GM23338 (cell line): ENCODE data around the gene TMC1. TPM values are rescaled to one million over a fixed set of nuclear protein-coding genes. Genes with fewer than 3 reads are reported as not detected.

Experiments
- ATAC-seq: fragments of 200-7000 bp; cut with Tn5 transposase; 3 replicates; pipeline ENCODE4 v1.9.1; 2020
- DNase-seq: peaks from one replicate; pipeline ENCODE4 v3.0.0-alpha.2; 2015; ENCODE audit warnings: low spot score
- H2AFZ ChIP-seq: fragments of 200-600 bp; sonication (generic); 2 replicates; pipeline ENCODE4 v1.8.0; 2016; ENCODE audit warnings: antibody characterized with exemption, mild to moderate bottlenecking, moderate library complexity
- H3F3A ChIP-seq: fragments of 200-600 bp; sonication (generic); replicated peaks from 2 replicates; pipeline ENCODE4 v1.8.0; 2017; ENCODE audit warnings: antibody characterized with exemption, mixed run types, low read depth
- H3K27ac ChIP-seq: fragments of 200-600 bp; sonication (generic); 2 replicates; pipeline ENCODE4 v1.6.1; 2016; ENCODE audit warnings: low read depth
- H3K27me3 ChIP-seq: fragments of 200-600 bp; sonication (generic); 2 replicates; pipeline ENCODE4 v1.8.0; 2016; ENCODE audit warnings: mild to moderate bottlenecking, mixed run types, moderate library complexity; ENCODE audit not compliant: insufficient read depth
- H3K36me3 ChIP-seq: fragments of 200-600 bp; sonication (generic); 2 replicates; pipeline ENCODE4 v1.8.0; 2016; ENCODE audit warnings: mild to moderate bottlenecking; ENCODE audit not compliant: insufficient read depth
- H3K4me1 ChIP-seq: fragments of 200-600 bp; sonication (generic); 2 replicates; pipeline ENCODE4 v1.8.0; 2016; ENCODE audit warnings: mild to moderate bottlenecking, moderate library complexity; ENCODE audit not compliant: insufficient read depth
- H3K4me2 ChIP-seq: fragments of 200-600 bp; sonication (generic); 2 replicates; pipeline ENCODE4 v1.7.1; 2017; ENCODE audit warnings: mixed run types
- H3K4me3 ChIP-seq: fragments of 200-600 bp; sonication (generic); 2 replicates; pipeline ENCODE4 v1.6.1; 2016; ENCODE audit warnings: mixed run types
- H3K79me2 ChIP-seq: fragments of 200-600 bp; sonication (generic); replicated peaks from 2 replicates; pipeline ENCODE4 v1.8.0; 2017; ENCODE audit warnings: mild to moderate bottlenecking; ENCODE audit not compliant: insufficient read depth
- H3K9me2 ChIP-seq: fragments of 200-600 bp; sonication (generic); 2 replicates; pipeline ENCODE4 v1.8.0; 2017; ENCODE audit not compliant: insufficient read depth
- H4K20me1 ChIP-seq: fragments of 200-600 bp; sonication (generic); replicated peaks from 2 replicates; pipeline ENCODE4 v1.8.0; 2017; ENCODE audit warnings: mild to moderate bottlenecking; ENCODE audit not compliant: insufficient read depth
- H3K27ac Mint-ChIP-seq: 2 replicates; pipeline ENCODE4 v1.8.0; 2020; ENCODE audit warnings: inconsistent platforms, mild to moderate bottlenecking, moderate library complexity, mixed read lengths
- H3K27me3 Mint-ChIP-seq: 3 replicates; pipeline ENCODE4 v1.8.0; 2022; ENCODE audit warnings: low read depth, mild to moderate bottlenecking, moderate library complexity, mixed read lengths, inconsistent platforms; ENCODE audit not compliant: insufficient read depth, poor library complexity
- H3K36me3 Mint-ChIP-seq: 3 replicates; pipeline ENCODE4 v1.8.0; 2021; ENCODE audit warnings: low read depth, mild to moderate bottlenecking, inconsistent platforms, moderate library complexity, mixed read lengths
- H3K4me1 Mint-ChIP-seq: 3 replicates; pipeline ENCODE4 v1.8.0; 2020; ENCODE audit warnings: mild to moderate bottlenecking, inconsistent platforms, mixed read lengths
- H3K4me3 Mint-ChIP-seq: 3 replicates; pipeline ENCODE4 v1.8.0; 2021; ENCODE audit warnings: moderate library complexity, mild to moderate bottlenecking, inconsistent platforms, mixed read lengths
- H3K9me3 Mint-ChIP-seq: 3 replicates; pipeline ENCODE4 v1.8.0; 2020; ENCODE audit warnings: moderate library complexity, mild to moderate bottlenecking, inconsistent platforms, mixed read lengths
- CTCF ChIP-seq, 2 experiments: fragments of 200-600 bp in 1 of 2; sonication (generic) in 1 of 2; conservative IDR thresholded peaks; 2 replicates each; pipeline versions ENCODE4 v1.5.1 to v1.6.1; 2016 to 2017; ENCODE audit warnings: antibody characterized with exemption in 2 of 2, low read depth in 2 of 2, mild to moderate bottlenecking in 2 of 2, moderate library complexity in 1 of 2
- EZH2 ChIP-seq: fragments of 200-600 bp; sonication (generic); IDR thresholded peaks from one replicate; pipeline ENCODE4 v1.8.0; 2017; ENCODE audit warnings: antibody characterized with exemption, mild to moderate bottlenecking, low read depth; ENCODE audit not compliant: unreplicated experiment
- NANOG ChIP-seq: IDR thresholded peaks from 2 replicates; pipeline ENCODE4 v1.6.1; 2016; ENCODE audit warnings: antibody characterized with exemption, borderline replicate concordance
- STAT1 ChIP-seq: IDR thresholded peaks from one replicate; pipeline ENCODE4 v1.6.1; 2016; ENCODE audit warnings: antibody characterized with exemption; ENCODE audit not compliant: unreplicated experiment
- ZNF114 ChIP-seq: fragments of 250-450 bp; sonication (Bioruptor Pico); IDR thresholded peaks from 2 replicates; pipeline ENCODE4 v1.5.0; 2020; ENCODE audit warnings: mild to moderate bottlenecking, moderate library complexity
- ZNF331 ChIP-seq: fragments of 250-450 bp; sonication (Bioruptor Pico); IDR thresholded peaks from 2 replicates; pipeline ENCODE4 v1.5.0; 2020; ENCODE audit warnings: low read depth, mild to moderate bottlenecking, moderate library complexity
- ZNF462 ChIP-seq: fragments of 250-450 bp; sonication (Bioruptor Pico); IDR thresholded peaks from 2 replicates; pipeline ENCODE4 v1.5.0; 2020; ENCODE audit warnings: mild to moderate bottlenecking, moderate library complexity
- polyA plus RNA-seq: library from polyadenylated mRNA; unstranded; fragments of >200 nt; fragmentation: Nextera tagmentation; extraction: Ambion mirVana; gene quantifications from 2 replicates; pipeline ENCODE4 v1.2.1, GENCODE V29; 2016
- total RNA-seq: library from RNA; depleted of rRNA; stranded (reverse); fragments of >200 nt; shearing (Covaris generic); gene quantifications from 2 replicates; pipeline ENCODE4 v1.2.3, GENCODE V29; 2014

The TMC1 gene
- total and polyA plus RNA-seq, 2 experiments from 2014 or later = 0.61 to 1.2 TPM

DNA sequence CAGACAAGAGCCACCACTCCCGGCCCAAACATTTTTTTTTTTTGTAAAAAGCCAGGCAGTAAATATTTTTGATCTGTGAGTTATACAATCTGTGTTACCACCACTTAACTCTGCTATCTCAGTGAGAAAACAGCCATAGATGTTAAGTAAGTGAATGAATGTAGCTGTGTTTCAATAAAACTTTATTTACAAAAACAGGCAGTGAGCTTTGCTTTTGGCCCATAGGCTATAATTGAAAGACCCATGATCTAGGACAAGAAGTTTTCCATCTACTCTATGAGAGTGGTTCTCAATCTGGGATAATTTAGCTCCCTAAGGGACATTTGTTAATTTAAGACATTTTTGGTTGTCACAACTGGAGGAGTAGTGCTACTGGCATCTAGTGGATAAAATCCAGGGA lies 91.0 kb downstream of the TMC1 start (continued):
- no peak for TF ChIP-seq ZNF462

DNA sequence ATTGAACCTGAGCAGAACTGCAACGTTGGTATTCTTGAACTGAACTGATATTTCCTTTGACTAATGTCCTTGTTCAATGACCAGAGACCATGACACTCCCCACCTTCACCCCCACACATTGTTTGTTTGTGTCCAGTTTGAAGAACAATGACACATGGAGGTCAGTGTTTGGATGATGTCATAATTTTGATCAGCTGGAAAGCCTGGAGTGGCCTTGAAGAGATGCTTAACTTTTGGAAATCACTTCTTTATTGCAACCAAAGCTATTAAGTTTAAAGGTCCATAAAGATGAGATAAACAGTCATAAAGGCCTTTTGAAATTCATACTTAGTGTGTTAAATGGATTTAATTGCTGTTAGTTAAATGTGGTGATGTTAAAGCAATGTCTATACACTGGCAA lies 92.7 kb downstream of the TMC1 start:
- Mint-ChIP-seq H3K36me3 (no peaks in the 10 kb centered on the region), H3K27me3 (peaks cover 2% of the 10 kb centered on the region), H3K4me1 (no peaks in the 10 kb centered on the region; the same call in 2 of the 3 replicates), H3K9me3 (no peaks in the 10 kb centered on the region), H3K4me3 (no peak overlapping the region), H3K27ac (no peak overlapping the region)
- H3K36me3 ChIP-seq = no peaks in the 10 kb centered on the region
- H3K4me3 ChIP-seq = no peak overlapping the region
- peaks cover 11% of the 10 kb centered on the region for H3K9me2 ChIP-seq
- no peak for ATAC-seq
- H3K4me2 ChIP-seq = no peak overlapping the region
- H3K27me3 ChIP-seq = no peaks in the 10 kb centered on the region
- H3K79me2 ChIP-seq = no peaks in the 10 kb centered on the region
- H2AFZ ChIP-seq = no peak overlapping the region; the same call in 1 of the 2 replicates
- no peaks in the 10 kb centered on the region for H3F3A ChIP-seq
- no peaks in the 10 kb centered on the region for H4K20me1 ChIP-seq
- no peak for DNase-seq
- H3K4me1 ChIP-seq = no peaks in the 10 kb centered on the region
- H3K27ac ChIP-seq = no peak overlapping the region
- TF ChIP-seq CTCF (conservative IDR thresholded peaks at IDR 0.05; ENCODE audit: low read depth in 2 of 2) (no peak), NANOG (no peak), ZNF462 (no peak), STAT1 (no peak), EZH2 (no peak), ZNF114 (no peak), ZNF331 (CRISPR knock-in tag) (no peak)
